Hematopoietic multipotent progenitor cell (in vitro differentiated cells): ENCODE measurements around the gene XCL1. TPM values are rescaled to one million over a fixed set of nuclear protein-coding genes. Genes with fewer than 3 reads are reported as not detected.

Source experiments
- total RNA-seq: library from RNA; depleted of rRNA; stranded (reverse); fragments of >200 nt; gene quantifications from one replicate; pipeline ENCODE4 v1.2.3, GENCODE V29; 2012

The XCL1 gene
- total RNA-seq, 1 donor, result not detected

Other genes with a start within 250 kb of the XCL1 start
- not detected for gene XCL2, start 32.6 kb upstream of the XCL1 start, total RNA-seq
- not detected for gene DPT, start 152.6 kb downstream of the XCL1 start, total RNA-seq